Measurements from ENCODE around the gene SPAG4.

DNA sequence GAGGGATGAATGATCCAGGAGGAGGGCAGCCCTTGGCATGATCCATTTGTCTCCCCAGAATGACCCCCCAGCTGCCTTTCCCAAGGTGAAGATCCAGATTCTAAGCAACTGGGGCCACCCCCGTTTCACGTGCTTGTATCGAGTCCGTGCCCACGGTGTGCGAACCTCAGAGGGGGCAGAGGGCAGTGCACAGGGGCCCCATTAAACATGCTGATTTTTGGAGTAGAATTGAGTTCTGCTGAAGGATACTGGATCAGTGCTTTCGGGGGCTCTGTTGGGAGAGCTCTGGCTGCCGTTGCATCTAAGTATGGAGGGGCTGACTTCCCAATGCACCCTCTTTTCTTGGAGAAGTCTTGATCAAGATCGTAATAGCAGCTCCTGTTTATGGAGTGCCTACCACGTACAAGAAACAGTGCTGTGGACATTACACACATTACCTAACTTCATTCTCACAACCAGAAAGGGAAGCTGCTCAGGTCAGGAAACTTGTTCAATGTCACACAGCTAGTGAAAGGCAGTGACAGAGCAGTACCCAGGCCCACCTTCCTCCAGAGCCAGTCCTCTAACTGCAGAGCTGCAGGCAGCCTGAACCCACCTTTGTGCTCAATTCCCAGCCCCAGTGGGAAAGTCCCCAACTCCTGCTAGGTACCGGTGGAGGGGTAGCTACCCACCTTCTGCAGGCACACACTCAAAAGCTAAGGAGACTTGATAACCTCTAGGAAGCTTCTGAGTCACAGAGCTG, 5.4 kb downstream of the SPAG4 start:
- TF ChIP-seq CTCF (conservative IDR thresholded peaks at IDR 0.05; ENCODE audit: low read length), result no peak
- no peak for TF ChIP-seq EZH2phosphoT487 (IDR thresholded peaks at IDR 0.05; ENCODE audit: borderline replicate concordance)
